SK-N-SH (cell line): ENCODE measurements around the gene LSS.

Source experiments
- CTCF ChIP-seq: fragments of 200-600 bp; sonication (generic); IDR thresholded peaks from 2 replicates; pipeline ENCODE4 v1.6.1; 2017; ENCODE audit warnings: antibody characterized with exemption, mild to moderate bottlenecking, moderate library complexity
- FOXM1 ChIP-seq: IDR thresholded peaks from 2 replicates; pipeline ENCODE4 v1.4.0; 2012; ENCODE audit warnings: low read depth, mild to moderate bottlenecking
- MAX ChIP-seq: IDR thresholded peaks from 2 replicates; pipeline ENCODE4 v1.4.0; 2012; ENCODE audit warnings: low read depth
- SIN3A ChIP-seq: IDR thresholded peaks from 2 replicates; pipeline ENCODE4 v1.6.1; 2012; ENCODE audit warnings: low read depth, mild to moderate bottlenecking, low read length, moderate library complexity, borderline replicate concordance
- TEAD4 ChIP-seq: IDR thresholded peaks from 2 replicates; pipeline ENCODE4 v1.4.0; 2012; ENCODE audit warnings: mild to moderate bottlenecking, borderline replicate concordance; ENCODE audit not compliant: insufficient read depth
- YY1 ChIP-seq: IDR thresholded peaks from 2 replicates; pipeline ENCODE4 v1.4.0; 2012; ENCODE audit warnings: low read depth, mild to moderate bottlenecking

- TF ChIP-seq CTCF: no peak
- no peak for TF ChIP-seq TEAD4
- no peak for TF ChIP-seq MAX
- no peak for TF ChIP-seq FOXM1
- TF ChIP-seq YY1: no peak
- no peak for TF ChIP-seq SIN3A
Measured at GRCh38 chr21:46157987-46158451, 70.6 kb downstream of the LSS start.
